ENCODE measurements around the gene C4orf50.

C4orf50 gene

GRCh38 chr4:6018331-6018730 lies at the start of gene C4orf50:
C4orf50 (minus strand) TSS chr4:6018431.
- DNase-seq (ENCODE audit: low read depth in 2 of 2, low spot score in 1 of 2): no peak

GRCh38 chr4:6065934-6066590 lies 47.8 kb upstream of the C4orf50 start:
- no peak for DNase-seq (ENCODE audit: low read depth in 2 of 2, low spot score in 1 of 2)

- no peak for DNase-seq (ENCODE audit: low read depth in 2 of 2, low spot score in 1 of 2)
Observed at GRCh38 chr4:6065166-6065565, 46.9 kb upstream of the C4orf50 start.

- no peak for DNase-seq (ENCODE audit: low read depth in 2 of 2, low spot score in 1 of 2)
Observed at GRCh38 chr4:6064383-6064782, 46.2 kb upstream of the C4orf50 start.

GRCh38 chr4:6063684-6064083 lies 45.5 kb upstream of the C4orf50 start:
- no peak for DNase-seq (ENCODE audit: low read depth in 2 of 2, low spot score in 1 of 2)

GRCh38 chr4:6062133-6062532 lies 43.9 kb upstream of the C4orf50 start:
- DNase-seq (ENCODE audit: low read depth in 2 of 2, low spot score in 1 of 2): no peak

- no peak for DNase-seq (ENCODE audit: low read depth in 2 of 2, low spot score in 1 of 2)
Observed at GRCh38 chr4:6059375-6059805, 41.2 kb upstream of the C4orf50 start.

GRCh38 chr4:6058531-6059374 lies 40.5 kb upstream of the C4orf50 start:
- no peak for DNase-seq (ENCODE audit: low read depth in 2 of 2, low spot score in 1 of 2)

GRCh38 chr4:6056976-6057766 lies 38.9 kb upstream of the C4orf50 start:
- no peak for DNase-seq (ENCODE audit: low read depth in 2 of 2, low spot score in 1 of 2)

GRCh38 chr4:6055436-6055835 lies 37.2 kb upstream of the C4orf50 start:
- no peak for DNase-seq (ENCODE audit: low read depth in 2 of 2, low spot score in 1 of 2)

GRCh38 chr4:6055030-6055429 lies 36.8 kb upstream of the C4orf50 start:
- no peak for DNase-seq (ENCODE audit: low read depth in 2 of 2, low spot score in 1 of 2)

GRCh38 chr4:6054162-6054922 lies 36.1 kb upstream of the C4orf50 start:
- DNase-seq (ENCODE audit: low read depth in 2 of 2, low spot score in 1 of 2): no peak

GRCh38 chr4:6052679-6053078 lies 34.4 kb upstream of the C4orf50 start:
- DNase-seq (ENCODE audit: low read depth in 2 of 2, low spot score in 1 of 2): no peak

- no peak for DNase-seq (ENCODE audit: low read depth in 2 of 2, low spot score in 1 of 2)
Observed at GRCh38 chr4:6050551-6050950, 32.3 kb upstream of the C4orf50 start.

- no peak for DNase-seq (ENCODE audit: low read depth in 2 of 2, low spot score in 1 of 2)
Observed at GRCh38 chr4:6049985-6050384, 31.8 kb upstream of the C4orf50 start.

GRCh38 chr4:6049278-6049677 lies 31.0 kb upstream of the C4orf50 start:
- DNase-seq (ENCODE audit: low read depth in 2 of 2, low spot score in 1 of 2): no peak

- DNase-seq (ENCODE audit: low read depth in 2 of 2, low spot score in 1 of 2): no peak
Observed at GRCh38 chr4:6048537-6048936, 30.3 kb upstream of the C4orf50 start.

- DNase-seq (ENCODE audit: low read depth in 2 of 2, low spot score in 1 of 2): no peak
Observed at GRCh38 chr4:6047130-6047673, 29.0 kb upstream of the C4orf50 start.

- DNase-seq (ENCODE audit: low read depth in 2 of 2, low spot score in 1 of 2): no peak
Observed at GRCh38 chr4:6046526-6047129, 28.4 kb upstream of the C4orf50 start.

- DNase-seq (ENCODE audit: low read depth in 2 of 2, low spot score in 1 of 2): no peak
Observed at GRCh38 chr4:6044805-6045204, 26.6 kb upstream of the C4orf50 start.
